HepG2 (cell line): ENCODE data around the gene ULK4. TPM values are rescaled to one million over a fixed set of nuclear protein-coding genes. Genes with fewer than 3 reads are reported as not detected.

Experiments
- AGO1 ChIP-seq: fragments of 200-400 bp; formaldehyde crosslinking; IDR thresholded peaks from 2 replicates; pipeline ENCODE4 v1.6.1; 2017; ENCODE audit warnings: mild to moderate bottlenecking, low read depth, low read length, moderate library complexity; ENCODE audit not compliant: poor library complexity, severe bottlenecking
- ATAD3A ChIP-seq: sonication (generic); formaldehyde crosslinking; IDR thresholded peaks from 2 replicates; pipeline ENCODE4 v1.4.0; 2020; ENCODE audit warnings: missing genetic modification reagents
- HIVEP1 ChIP-seq: sonication (generic); formaldehyde crosslinking; IDR thresholded peaks from 2 replicates; pipeline ENCODE4 v1.4.0; 2020; ENCODE audit warnings: mild to moderate bottlenecking, missing genetic modification reagents
- KAT8 ChIP-seq: IDR thresholded peaks from 2 replicates; pipeline ENCODE4 v1.6.1; 2016; ENCODE audit warnings: missing genetic modification reagents, missing compliant biosample characterization
- RFX5 ChIP-seq: IDR thresholded peaks from 2 replicates; pipeline ENCODE4 v1.6.1; 2011; ENCODE audit warnings: low read depth, low read length, improper control_type of control experiment
- SAFB2 ChIP-seq: sonication (generic); formaldehyde crosslinking; IDR thresholded peaks from 2 replicates; pipeline ENCODE4 v1.5.1; 2020; ENCODE audit warnings: missing genetic modification reagents, low read depth, mild to moderate bottlenecking, borderline replicate concordance
- ZNF20 ChIP-seq: sonication (generic); formaldehyde crosslinking; IDR thresholded peaks from 2 replicates; pipeline ENCODE4 v1.4.0; 2020; ENCODE audit warnings: mild to moderate bottlenecking, moderate library complexity, missing genetic modification reagents
- ZNF234 ChIP-seq: sonication (generic); formaldehyde crosslinking; conservative IDR thresholded peaks from 2 replicates; pipeline ENCODE4 v1.5.1; 2020; ENCODE audit warnings: mild to moderate bottlenecking, missing genetic modification reagents
- ZNF24 ChIP-seq: fragments of 450-650 bp; IDR thresholded peaks from 2 replicates; pipeline ENCODE4 v1.6.1; 2017; ENCODE audit warnings: antibody characterized with exemption, mild to moderate bottlenecking
- ZNF510 ChIP-seq: sonication (generic); formaldehyde crosslinking; IDR thresholded peaks from 2 replicates; pipeline ENCODE4 v1.4.0; 2020; ENCODE audit warnings: low read depth, mild to moderate bottlenecking, missing genetic modification reagents
- polyA plus RNA-seq, 8 experiments: library from polyadenylated mRNA; depleted of rRNA in 3 of 8; stranded (reverse) in 7 of 8; unstranded in 1 of 8; fragments of >200 nt; fragmentation: Illumina TruSeq in 4 of 8; extraction: Trizol in 4 of 8; gene quantifications; 2 replicates each; pipeline versions ENCODE4 v1.2.1 to v1.2.3, GENCODE V29; 2011 to 2016; ENCODE audit warnings: low read depth in 4 of 8, missing spikeins in 1 of 8, mixed read lengths in 1 of 8; ENCODE audit not compliant: insufficient read depth in 1 of 8
- total RNA-seq, 5 experiments: library from RNA; depleted of rRNA; stranded (reverse); fragments of >200 nt; fragmentation: Illumina TruSeq; extraction: Trizol; gene quantifications; 2 replicates each; pipeline ENCODE4 v1.2.3, GENCODE V29; 2016; ENCODE audit warnings: low read depth in 1 of 5
- TF ChIP-seq, protein P1 (sequence below): sonication (generic); formaldehyde crosslinking; IDR thresholded peaks from 2 replicates; pipeline ENCODE4 v1.4.0; 2020; ENCODE audit warnings: mild to moderate bottlenecking, missing genetic modification reagents
- TF ChIP-seq, protein P2 (sequence below): IDR thresholded peaks from 2 replicates; pipeline ENCODE4 v1.6.1; 2016; ENCODE audit warnings: low read depth, missing genetic modification reagents, missing compliant biosample characterization
- TF ChIP-seq, protein P3 (sequence below): IDR thresholded peaks from 2 replicates; pipeline ENCODE4 v1.6.1; 2016; ENCODE audit warnings: missing biosample characterization, missing genetic modification reagents, low read depth

The ULK4 gene
- total and polyA plus RNA-seq, 2 of the 13 experiments (the other 11 are each of a cell fraction or from before 2014, with no cell fraction given), result 6.7 to 11.8 TPM

DNA sequence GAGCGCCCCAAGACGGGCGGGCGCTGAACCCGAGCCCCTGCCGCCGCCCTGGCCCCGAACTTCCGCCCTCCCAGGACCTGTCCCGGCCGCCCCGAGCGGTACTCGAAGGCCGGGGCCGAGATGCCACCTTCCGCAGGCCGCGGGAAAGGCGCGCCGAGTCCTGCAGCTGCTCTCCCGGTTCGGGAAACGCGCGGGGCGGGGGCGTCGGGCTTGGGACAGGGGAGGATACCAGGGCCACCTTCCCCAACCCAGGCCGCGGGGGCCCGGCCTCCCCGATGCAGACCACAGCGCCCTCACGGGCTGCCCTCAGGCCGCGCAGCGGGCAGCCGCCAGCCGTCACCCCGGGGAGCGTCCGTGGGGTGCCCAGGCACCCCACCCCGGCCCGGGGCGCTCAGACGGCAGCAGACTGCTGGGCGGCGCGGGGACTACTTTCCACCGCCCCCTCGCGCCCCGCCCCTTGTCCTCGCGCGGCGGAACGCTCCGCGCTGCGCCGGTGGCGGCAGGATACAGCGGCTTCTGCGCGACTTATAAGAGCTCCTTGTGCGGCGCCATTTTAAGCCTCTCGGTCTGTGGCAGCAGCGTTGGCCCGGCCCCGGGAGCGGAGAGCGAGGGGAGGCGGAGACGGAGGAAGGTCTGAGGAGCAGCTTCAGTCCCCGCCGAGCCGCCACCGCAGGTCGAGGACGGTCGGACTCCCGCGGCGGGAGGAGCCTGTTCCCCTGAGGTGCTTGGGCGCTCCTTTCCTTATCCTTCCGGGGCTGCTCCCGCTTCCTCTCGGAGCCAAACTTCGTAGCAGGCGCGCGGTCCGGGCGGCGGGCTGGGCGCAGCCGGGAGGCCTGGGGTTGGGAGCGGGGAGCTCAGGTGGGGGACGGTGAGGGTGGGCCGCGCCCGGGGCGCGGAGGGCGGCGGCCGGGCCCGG is 762.7 kb downstream of the ULK4 start, which contains the start of gene CTNNB1 (continued):
- TF ChIP-seq, protein P1, sequence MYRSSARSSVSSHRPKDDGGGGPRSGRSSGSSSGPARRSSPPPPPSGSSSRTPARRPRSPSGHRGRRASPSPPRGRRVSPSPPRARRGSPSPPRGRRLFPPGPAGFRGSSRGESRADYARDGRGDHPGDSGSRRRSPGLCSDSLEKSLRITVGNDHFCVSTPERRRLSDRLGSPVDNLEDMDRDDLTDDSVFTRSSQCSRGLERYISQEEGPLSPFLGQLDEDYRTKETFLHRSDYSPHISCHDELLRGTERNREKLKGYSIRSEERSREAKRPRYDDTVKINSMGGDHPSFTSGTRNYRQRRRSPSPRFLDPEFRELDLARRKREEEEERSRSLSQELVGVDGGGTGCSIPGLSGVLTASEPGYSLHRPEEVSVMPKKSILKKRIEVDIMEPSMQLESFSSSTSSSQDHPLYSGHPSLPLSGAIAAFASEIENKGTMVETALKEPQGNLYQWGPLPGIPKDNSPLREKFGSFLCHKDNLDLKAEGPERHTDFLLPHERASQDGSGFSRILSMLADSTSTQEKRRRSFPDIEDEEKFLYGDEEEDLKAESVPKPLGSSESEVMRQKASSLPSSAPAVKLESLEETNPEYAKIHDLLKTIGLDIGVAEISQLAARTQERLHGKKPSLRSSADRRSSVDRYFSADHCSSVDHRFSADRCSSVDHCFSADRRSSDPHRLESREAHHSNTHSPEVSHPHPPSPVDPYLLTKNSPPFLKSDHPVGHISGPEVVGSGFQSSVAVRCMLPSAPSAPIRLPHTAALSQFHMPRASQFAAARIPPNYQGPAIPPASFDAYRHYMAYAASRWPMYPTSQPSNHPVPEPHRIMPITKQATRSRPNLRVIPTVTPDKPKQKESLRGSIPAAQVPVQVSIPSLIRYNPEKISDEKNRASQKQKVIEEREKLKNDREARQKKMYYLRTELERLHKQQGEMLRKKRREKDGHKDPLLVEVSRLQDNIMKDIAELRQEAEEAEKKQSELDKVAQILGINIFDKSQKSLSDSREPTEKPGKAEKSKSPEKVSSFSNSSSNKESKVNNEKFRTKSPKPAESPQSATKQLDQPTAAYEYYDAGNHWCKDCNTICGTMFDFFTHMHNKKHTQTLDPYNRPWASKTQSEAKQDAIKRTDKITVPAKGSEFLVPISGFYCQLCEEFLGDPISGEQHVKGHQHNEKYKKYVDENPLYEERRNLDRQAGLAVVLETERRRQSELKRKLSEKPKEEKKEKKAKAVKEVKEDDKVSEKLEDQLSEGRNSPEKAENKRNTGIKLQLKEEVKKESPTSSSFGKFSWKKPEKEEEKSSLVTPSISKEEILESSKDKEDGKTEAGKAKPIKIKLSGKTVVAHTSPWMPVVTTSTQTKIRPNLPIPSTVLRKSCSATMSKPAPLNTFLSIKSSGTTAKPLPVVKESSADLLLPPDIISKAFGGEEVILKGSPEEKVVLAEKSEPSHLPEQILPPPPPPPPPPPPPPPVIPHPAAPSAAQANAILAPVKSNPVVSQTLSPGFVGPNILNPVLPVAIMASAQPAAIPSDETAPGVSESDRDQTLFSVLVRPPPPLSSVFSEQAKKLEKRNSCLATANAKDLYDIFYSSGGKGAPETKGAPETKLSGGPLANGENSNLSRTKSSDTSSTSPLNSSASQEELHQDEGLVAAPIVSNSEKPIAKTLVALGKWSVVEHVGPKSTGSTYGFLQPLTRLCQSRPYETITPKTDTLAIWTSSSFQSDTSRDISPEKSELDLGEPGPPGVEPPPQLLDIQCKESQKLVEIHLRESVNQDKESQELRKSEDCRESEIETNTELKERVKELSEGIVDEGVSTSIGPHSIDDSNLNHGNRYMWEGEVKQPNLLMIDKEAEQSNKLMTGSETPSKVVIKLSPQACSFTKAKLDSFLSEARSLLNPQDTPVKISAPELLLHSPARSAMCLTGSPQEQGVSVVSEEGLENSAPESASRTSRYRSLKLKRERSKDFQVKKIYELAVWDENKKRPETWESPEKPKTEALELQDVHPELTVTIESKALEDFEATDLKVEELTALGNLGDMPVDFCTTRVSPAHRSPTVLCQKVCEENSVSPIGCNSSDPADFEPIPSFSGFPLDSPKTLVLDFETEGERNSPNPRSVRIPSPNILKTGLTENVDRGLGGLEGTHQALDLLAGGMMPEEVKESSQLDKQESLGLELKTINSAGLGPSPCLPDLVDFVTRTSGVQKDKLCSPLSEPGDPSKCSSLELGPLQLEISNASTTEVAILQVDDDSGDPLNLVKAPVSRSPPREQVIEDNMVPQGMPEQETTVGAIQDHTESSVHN, result peak; percentile 75; the same call in 1 of the 2 replicates
- TF ChIP-seq ATAD3A (CRISPR knock-in tag) (no peak), RFX5 (no peak), ZNF24 (peak; percentile 79), KAT8 (CRISPR knock-in tag) (peak; percentile 96), ZNF234 (no peak; the same call in 1 of the 2 replicates), SAFB2 (CRISPR knock-in tag) (peak; percentile 90), ZNF20 (CRISPR knock-in tag) (no peak), HIVEP1 (CRISPR knock-in tag) (no peak; the same call in 1 of the 2 replicates), ZNF510 (CRISPR knock-in tag) (peak; percentile 93; the same call in 1 of the 2 replicates), AGO1 (peak; percentile 84)
- TF ChIP-seq, protein P2, sequence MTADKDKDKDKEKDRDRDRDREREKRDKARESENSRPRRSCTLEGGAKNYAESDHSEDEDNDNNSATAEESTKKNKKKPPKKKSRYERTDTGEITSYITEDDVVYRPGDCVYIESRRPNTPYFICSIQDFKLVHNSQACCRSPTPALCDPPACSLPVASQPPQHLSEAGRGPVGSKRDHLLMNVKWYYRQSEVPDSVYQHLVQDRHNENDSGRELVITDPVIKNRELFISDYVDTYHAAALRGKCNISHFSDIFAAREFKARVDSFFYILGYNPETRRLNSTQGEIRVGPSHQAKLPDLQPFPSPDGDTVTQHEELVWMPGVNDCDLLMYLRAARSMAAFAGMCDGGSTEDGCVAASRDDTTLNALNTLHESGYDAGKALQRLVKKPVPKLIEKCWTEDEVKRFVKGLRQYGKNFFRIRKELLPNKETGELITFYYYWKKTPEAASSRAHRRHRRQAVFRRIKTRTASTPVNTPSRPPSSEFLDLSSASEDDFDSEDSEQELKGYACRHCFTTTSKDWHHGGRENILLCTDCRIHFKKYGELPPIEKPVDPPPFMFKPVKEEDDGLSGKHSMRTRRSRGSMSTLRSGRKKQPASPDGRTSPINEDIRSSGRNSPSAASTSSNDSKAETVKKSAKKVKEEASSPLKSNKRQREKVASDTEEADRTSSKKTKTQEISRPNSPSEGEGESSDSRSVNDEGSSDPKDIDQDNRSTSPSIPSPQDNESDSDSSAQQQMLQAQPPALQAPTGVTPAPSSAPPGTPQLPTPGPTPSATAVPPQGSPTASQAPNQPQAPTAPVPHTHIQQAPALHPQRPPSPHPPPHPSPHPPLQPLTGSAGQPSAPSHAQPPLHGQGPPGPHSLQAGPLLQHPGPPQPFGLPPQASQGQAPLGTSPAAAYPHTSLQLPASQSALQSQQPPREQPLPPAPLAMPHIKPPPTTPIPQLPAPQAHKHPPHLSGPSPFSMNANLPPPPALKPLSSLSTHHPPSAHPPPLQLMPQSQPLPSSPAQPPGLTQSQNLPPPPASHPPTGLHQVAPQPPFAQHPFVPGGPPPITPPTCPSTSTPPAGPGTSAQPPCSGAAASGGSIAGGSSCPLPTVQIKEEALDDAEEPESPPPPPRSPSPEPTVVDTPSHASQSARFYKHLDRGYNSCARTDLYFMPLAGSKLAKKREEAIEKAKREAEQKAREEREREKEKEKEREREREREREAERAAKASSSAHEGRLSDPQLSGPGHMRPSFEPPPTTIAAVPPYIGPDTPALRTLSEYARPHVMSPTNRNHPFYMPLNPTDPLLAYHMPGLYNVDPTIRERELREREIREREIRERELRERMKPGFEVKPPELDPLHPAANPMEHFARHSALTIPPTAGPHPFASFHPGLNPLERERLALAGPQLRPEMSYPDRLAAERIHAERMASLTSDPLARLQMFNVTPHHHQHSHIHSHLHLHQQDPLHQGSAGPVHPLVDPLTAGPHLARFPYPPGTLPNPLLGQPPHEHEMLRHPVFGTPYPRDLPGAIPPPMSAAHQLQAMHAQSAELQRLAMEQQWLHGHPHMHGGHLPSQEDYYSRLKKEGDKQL (CRISPR knock-in tag), result no peak
- TF ChIP-seq, protein P3, sequence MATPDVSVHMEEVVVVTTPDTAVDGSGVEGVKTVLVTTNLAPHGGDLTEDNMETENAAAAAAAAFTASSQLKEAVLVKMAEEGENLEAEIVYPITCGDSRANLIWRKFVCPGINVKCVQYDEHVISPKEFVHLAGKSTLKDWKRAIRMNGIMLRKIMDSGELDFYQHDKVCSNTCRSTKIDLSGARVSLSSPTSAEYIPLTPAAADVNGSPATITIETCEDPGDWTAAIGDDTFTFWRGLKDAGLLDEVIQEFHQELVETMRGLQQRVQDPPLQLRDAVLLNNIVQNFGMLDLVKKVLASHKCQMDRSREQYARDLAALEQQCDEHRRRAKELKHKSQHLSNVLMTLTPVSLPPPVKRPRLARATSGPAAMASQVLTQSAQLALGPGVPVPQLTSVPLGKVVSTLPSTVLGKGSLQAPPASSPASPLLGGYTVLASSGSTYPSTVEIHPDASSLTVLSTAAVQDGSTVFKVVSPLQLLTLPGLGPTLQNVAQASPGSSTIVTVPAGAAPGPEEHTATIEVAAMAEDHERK (CRISPR knock-in tag), result peak; percentile 72
